Endothelial cell (in vitro differentiated cells): ENCODE results near the gene CTDSPL. TPM values are rescaled to one million over a fixed set of nuclear protein-coding genes. Genes with fewer than 3 reads are reported as not detected.

Experiments
- DNase-seq: peaks from one replicate; pipeline ENCODE4 v3.0.0; 2021; ENCODE audit warnings: low spot score
- H3K27ac Mint-ChIP-seq: one replicate; pipeline ENCODE4 v1.8.0; 2021; ENCODE audit warnings: mixed read lengths, inconsistent platforms; ENCODE audit not compliant: unreplicated experiment
- H3K27me3 Mint-ChIP-seq: one replicate; pipeline ENCODE4 v1.8.0; 2021; ENCODE audit warnings: mild to moderate bottlenecking, moderate library complexity, mixed read lengths, inconsistent platforms; ENCODE audit not compliant: unreplicated experiment
- H3K36me3 Mint-ChIP-seq: one replicate; pipeline ENCODE4 v1.8.0; 2021; ENCODE audit warnings: mild to moderate bottlenecking, low read depth, mixed read lengths, inconsistent platforms; ENCODE audit not compliant: unreplicated experiment
- H3K4me1 Mint-ChIP-seq: one replicate; pipeline ENCODE4 v1.8.0; 2021; ENCODE audit warnings: mild to moderate bottlenecking, mixed read lengths, inconsistent platforms; ENCODE audit not compliant: unreplicated experiment
- H3K4me3 Mint-ChIP-seq: one replicate; pipeline ENCODE4 v1.8.0; 2021; ENCODE audit warnings: mild to moderate bottlenecking, mixed read lengths, inconsistent platforms; ENCODE audit not compliant: unreplicated experiment
- H3K9me3 Mint-ChIP-seq: one replicate; pipeline ENCODE4 v1.8.0; 2021; ENCODE audit warnings: mixed read lengths, inconsistent platforms; ENCODE audit not compliant: unreplicated experiment
- total RNA-seq: library from RNA; stranded (reverse); fragmentation: NEBNext Ultra II Directional; extraction: Animal tissue kit (Norgen Biotek cat#: 25700); gene quantifications from one replicate; pipeline ENCODE4 v1.2.1, GENCODE V29; 2021; ENCODE audit not compliant: unreplicated experiment
- TF ChIP-seq, protein P1 (sequence below): fragments of 200-600 bp; sonication (generic); IDR thresholded peaks from one replicate; pipeline ENCODE4 v1.5.0; 2021; ENCODE audit warnings: antibody characterized with exemption; ENCODE audit not compliant: unreplicated experiment

The CTDSPL gene
- total RNA-seq, 1 donor from 2014 or later: 71.4 TPM

DNA sequence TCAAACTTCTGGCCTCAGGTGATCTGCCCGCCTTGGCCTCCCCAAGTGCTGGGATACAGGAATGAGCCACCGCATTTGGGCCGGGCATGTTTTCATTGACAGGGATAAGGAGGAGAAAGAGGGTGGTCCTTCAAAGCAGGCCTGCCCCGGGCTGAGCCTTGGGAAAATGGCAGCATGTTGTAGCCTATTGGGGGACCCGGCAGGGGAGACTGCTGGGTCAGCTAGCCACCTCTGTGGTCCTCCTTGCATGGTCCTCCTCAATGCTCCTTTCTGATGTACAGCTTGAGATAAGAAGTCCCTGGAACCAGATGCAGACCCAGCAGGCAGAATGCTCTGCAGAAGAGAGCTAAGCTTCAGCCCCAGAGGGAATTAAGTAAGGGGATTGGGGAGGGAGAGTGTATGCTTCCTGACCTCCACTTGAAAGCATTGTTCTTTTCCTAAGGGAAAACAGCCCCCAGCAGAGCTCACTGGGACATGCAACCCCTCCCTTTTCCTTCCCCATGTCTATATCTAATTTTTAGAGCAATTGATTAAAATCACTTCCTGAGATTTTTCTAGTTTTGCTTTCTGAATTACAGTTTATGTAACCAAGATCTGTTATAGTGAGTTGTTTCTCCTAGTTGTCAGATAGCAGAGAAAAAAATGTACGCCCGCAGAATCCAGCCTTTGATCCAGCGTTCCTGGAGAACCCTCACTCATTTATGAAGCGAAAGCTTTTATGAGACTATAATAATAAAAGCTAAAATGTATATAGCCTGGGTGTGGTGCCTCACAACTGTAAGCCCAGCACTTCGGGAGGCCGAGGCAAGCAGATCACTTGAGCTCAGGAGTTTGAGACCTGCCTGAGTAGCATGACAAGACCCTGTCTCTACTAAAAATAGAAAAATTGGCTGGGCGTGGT lies 80.2 kb downstream of the CTDSPL start:
- no peak overlapping the region for H3K4me3 Mint-ChIP-seq
- H3K9me3 Mint-ChIP-seq: no peaks in the 10 kb centered on the region
- peaks cover 8% of the 10 kb centered on the region for H3K36me3 Mint-ChIP-seq
- no peak for DNase-seq
- peaks cover 54% of the 10 kb centered on the region for H3K4me1 Mint-ChIP-seq
- H3K27me3 Mint-ChIP-seq: peaks cover 2% of the 10 kb centered on the region
- TF ChIP-seq, protein P1, sequence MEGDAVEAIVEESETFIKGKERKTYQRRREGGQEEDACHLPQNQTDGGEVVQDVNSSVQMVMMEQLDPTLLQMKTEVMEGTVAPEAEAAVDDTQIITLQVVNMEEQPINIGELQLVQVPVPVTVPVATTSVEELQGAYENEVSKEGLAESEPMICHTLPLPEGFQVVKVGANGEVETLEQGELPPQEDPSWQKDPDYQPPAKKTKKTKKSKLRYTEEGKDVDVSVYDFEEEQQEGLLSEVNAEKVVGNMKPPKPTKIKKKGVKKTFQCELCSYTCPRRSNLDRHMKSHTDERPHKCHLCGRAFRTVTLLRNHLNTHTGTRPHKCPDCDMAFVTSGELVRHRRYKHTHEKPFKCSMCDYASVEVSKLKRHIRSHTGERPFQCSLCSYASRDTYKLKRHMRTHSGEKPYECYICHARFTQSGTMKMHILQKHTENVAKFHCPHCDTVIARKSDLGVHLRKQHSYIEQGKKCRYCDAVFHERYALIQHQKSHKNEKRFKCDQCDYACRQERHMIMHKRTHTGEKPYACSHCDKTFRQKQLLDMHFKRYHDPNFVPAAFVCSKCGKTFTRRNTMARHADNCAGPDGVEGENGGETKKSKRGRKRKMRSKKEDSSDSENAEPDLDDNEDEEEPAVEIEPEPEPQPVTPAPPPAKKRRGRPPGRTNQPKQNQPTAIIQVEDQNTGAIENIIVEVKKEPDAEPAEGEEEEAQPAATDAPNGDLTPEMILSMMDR: no peak
- no peak overlapping the region for H3K27ac Mint-ChIP-seq

DNA sequence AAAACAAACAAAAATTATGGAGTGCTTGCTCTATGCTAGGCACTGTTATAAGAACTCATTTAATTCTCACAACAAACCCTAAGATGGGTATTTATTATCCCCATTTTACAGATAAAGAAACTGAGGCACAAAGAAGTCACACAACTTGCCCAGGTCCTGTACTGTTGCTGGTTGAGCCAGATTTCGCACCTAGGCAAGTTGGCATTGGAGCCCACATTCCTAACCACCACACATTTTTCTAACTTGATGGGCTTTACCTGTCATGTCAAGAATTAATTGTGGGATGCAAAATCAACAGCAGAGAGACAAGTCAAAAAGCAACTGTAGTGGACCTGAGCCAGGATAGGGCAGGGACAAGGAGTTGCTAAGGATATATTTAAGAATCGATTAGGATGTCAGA lies 81.0 kb downstream of the CTDSPL start:
- TF ChIP-seq, protein P1: no peak

DNA sequence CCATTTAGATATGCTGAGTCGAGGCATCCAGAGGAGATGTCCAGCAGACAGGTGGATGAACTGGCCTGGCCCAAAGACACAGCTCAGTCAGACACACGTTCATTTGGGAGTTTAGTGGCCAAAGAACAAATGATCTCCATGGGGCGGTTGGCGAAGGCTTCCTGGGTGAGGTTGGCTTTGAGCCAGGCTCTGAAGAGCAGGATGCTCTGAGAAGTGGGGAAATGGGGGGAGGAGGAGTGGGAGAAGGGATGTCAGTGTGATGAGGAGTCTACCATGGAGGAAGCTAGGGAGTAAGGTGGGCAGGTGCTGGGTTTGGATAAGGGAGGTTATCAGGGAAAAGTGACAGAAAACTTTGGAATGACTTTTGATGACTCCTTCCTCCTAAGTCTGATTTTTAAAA lies 81.4 kb downstream of the CTDSPL start:
- no peak for DNase-seq
- TF ChIP-seq, protein P1: no peak
- Mint-ChIP-seq H3K27me3 (peaks cover 2% of the 10 kb centered on the region), H3K9me3 (no peaks in the 10 kb centered on the region), H3K4me3 (no peak overlapping the region), H3K36me3 (peaks cover 14% of the 10 kb centered on the region), H3K4me1 (peaks cover 46% of the 10 kb centered on the region), H3K27ac (no peak overlapping the region)

More for the DNA sequence above, 81.0 kb downstream of the CTDSPL start:
- Mint-ChIP-seq H3K4me3 (no peak overlapping the region), H3K36me3 (peaks cover 14% of the 10 kb centered on the region), H3K9me3 (no peaks in the 10 kb centered on the region), H3K27ac (no peak overlapping the region), H3K4me1 (peaks cover 46% of the 10 kb centered on the region), H3K27me3 (peaks cover 2% of the 10 kb centered on the region)
- DNase-seq: no peak

DNA sequence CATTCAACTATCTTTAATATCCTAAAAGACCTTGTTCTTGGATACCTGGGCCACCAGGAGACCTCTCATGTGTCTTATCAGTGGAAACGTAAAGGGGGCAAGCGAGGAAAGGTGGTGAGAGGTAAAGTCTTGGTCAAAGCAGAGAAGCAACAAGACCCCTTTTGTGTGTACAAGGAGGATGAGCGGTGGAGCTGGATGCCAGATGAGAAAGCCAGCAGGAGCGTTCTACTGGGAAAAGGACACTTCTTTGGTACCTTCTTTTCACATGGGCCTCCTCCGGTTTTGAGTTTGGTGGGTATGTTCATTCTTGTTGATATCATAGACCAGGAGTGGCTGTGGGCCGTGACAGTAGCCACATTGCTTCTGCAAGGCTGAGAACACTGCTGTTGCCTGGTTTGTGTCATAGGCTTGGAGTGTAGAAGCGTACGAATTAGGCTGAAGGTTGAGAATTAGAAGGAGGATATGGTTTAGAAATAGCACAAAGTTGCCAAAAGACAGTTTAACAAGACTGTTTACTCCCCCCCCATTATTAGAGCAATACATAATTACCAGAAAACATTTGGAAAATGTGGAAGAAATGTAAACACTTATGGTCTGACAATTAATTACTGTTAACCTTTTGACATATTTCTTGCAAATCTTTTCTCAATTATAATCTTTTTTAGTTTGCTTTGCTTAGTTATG lies 82.1 kb downstream of the CTDSPL start:
- H3K27ac Mint-ChIP-seq: no peak overlapping the region
- H3K4me1 Mint-ChIP-seq: peaks cover 46% of the 10 kb centered on the region
- no peak for DNase-seq
- TF ChIP-seq, protein P1: no peak
- H3K27me3 Mint-ChIP-seq: peaks cover 2% of the 10 kb centered on the region
- H3K9me3 Mint-ChIP-seq: no peaks in the 10 kb centered on the region
- peaks cover 14% of the 10 kb centered on the region for H3K36me3 Mint-ChIP-seq
- H3K4me3 Mint-ChIP-seq: no peak overlapping the region
